K562 (cell line): ENCODE data around the gene USP12. TPM values are rescaled to one million over a fixed set of nuclear protein-coding genes. Genes with fewer than 3 reads are reported as not detected.

Experiments used
- ADNP ChIP-seq: fragments of 200-800 bp; sonication (Bioruptor generic); IDR thresholded peaks from 2 replicates; pipeline ENCODE4 v1.6.1; 2016; ENCODE audit warnings: missing genetic modification characterization, missing compliant biosample characterization
- C11orf30 ChIP-seq: fragments of 450-650 bp; IDR thresholded peaks from 2 replicates; pipeline ENCODE4 v1.6.1; 2016; ENCODE audit warnings: low read depth, mild to moderate bottlenecking
- CBX1 ChIP-seq: sonication (generic); IDR thresholded peaks from 2 replicates; pipeline ENCODE4 v1.6.1; 2016; ENCODE audit warnings: antibody characterized with exemption, low read depth, mild to moderate bottlenecking
- FOSL1 ChIP-seq: fragments of 200-800 bp; sonication (Bioruptor generic); conservative IDR thresholded peaks from 2 replicates; pipeline ENCODE4 v1.6.1; 2016; ENCODE audit warnings: missing genetic modification characterization, missing compliant biosample characterization
- MAFK ChIP-seq: IDR thresholded peaks from 2 replicates; pipeline ENCODE4 v1.6.1; 2011; ENCODE audit warnings: low read length, improper control_type of control experiment
- MLX ChIP-seq, 2 experiments: fragments of 450-650 bp in 1 of 2; sonication (generic) in 1 of 2; formaldehyde crosslinking; conservative IDR thresholded peaks; 2 replicates each; pipeline versions ENCODE4 v1.4.0 to v1.8.1; 2020 to 2022; ENCODE audit warnings: mild to moderate bottlenecking in 1 of 2, missing genetic modification reagents in 1 of 2
- NFE2 ChIP-seq: IDR thresholded peaks from 2 replicates; pipeline ENCODE4 v1.6.1; 2014; ENCODE audit warnings: antibody characterized with exemption, low read depth
- TGIF2 ChIP-seq: sonication (generic); formaldehyde crosslinking; IDR thresholded peaks from 2 replicates; pipeline ENCODE4 v1.8.1; 2022; ENCODE audit warnings: mild to moderate bottlenecking, missing genetic modification reagents, moderate library complexity
- ZNF76 ChIP-seq: fragments of 250-450 bp; sonication (Bioruptor Pico); IDR thresholded peaks from 2 replicates; pipeline ENCODE4 v1.4.0; 2020; ENCODE audit warnings: mild to moderate bottlenecking, moderate library complexity, borderline replicate concordance
- polyA plus RNA-seq, 8 experiments: library from polyadenylated mRNA; depleted of rRNA in 4 of 8; stranded (reverse) in 5 of 8; unstranded in 3 of 8; fragments of >200 nt; fragmentation: Nextera tagmentation in 2 of 8; fragmentation: Illumina TruSeq in 1 of 8; extraction: Ambion mirVana in 2 of 8; extraction: Trizol in 1 of 8; gene quantifications; 2 replicates each; pipeline versions ENCODE4 v1.2.1 to v1.2.3, GENCODE V29; 2011 to 2014; ENCODE audit warnings: inconsistent platforms in 1 of 8, missing spikeins in 1 of 8
- total RNA-seq, 7 experiments: library from RNA; depleted of rRNA in 6 of 7; stranded (reverse); fragments of >200 nt in 6 of 7; fragmentation: Illumina TruSeq in 2 of 7; extraction: Trizol in 2 of 7; gene quantifications; 2 replicates each; pipeline versions ENCODE4 v1.2.1 to v1.2.3, GENCODE V29; 2011 to 2021; ENCODE audit warnings: low replicate concordance in 1 of 7
- TF ChIP-seq, protein P1 (sequence below): sonication (generic); formaldehyde crosslinking; IDR thresholded peaks from 2 replicates; pipeline ENCODE4 v1.8.1; 2023; ENCODE audit warnings: mild to moderate bottlenecking, missing genetic modification reagents
- TF ChIP-seq, protein P2 (sequence below): sonication (generic); formaldehyde crosslinking; IDR thresholded peaks from 2 replicates; pipeline ENCODE4 v1.9.0; 2022; ENCODE audit warnings: mild to moderate bottlenecking, missing genetic modification reagents
- TF ChIP-seq, protein P3 (sequence below), 2 experiments: fragments of 450-650 bp in 1 of 2; sonication (generic) in 1 of 2; formaldehyde crosslinking in 1 of 2; IDR thresholded peaks in 1 of 2; conservative IDR thresholded peaks in 1 of 2; 2 replicates each; pipeline versions ENCODE4 v1.6.1 to v1.8.1; 2016 to 2023; ENCODE audit warnings: mild to moderate bottlenecking in 2 of 2, moderate library complexity in 2 of 2, inconsistent platforms in 1 of 2, missing genetic modification reagents in 1 of 2
- TF ChIP-seq, protein P4 (sequence below), 2 experiments: fragments of 450-650 bp; formaldehyde crosslinking in 1 of 2; IDR thresholded peaks; 2 replicates each; pipeline versions ENCODE4 v1.4.0 to v1.6.1; 2014 to 2020; ENCODE audit warnings: mild to moderate bottlenecking in 2 of 2, borderline replicate concordance in 1 of 2, low read depth in 1 of 2

USP12 gene
- total and polyA plus RNA-seq, 9 of the 15 experiments (the other 6 are each of a cell fraction or from before 2014, with no cell fraction given): 1.8 to 20.5 (median 13.3) TPM

DNA sequence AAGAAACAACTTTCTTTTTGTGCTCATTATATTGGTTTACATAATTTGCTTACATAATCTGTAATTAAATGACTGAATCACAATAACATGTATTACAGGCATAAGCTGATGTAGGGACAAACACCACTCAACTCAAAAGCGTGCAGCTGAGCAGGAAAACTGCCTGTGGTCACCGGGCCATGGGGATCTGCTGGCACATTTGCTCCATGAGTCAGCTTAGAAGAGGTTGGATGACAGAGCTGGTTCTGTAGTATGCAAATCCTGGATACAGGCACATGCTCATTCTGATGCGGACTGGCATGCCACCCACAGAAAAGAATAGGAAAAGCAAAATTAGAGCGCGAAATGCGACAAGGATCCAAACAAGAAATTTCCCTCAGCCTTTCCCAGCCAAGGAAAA is 128.6 kb downstream of the USP12 start (continued):
- TF ChIP-seq CBX1 (no peak), MLX (CRISPR knock-in tag; conservative IDR thresholded peaks at IDR 0.05) (no peak), ZNF76 (no peak), NFE2 (peak; percentile 61), MAFK (peak; percentile 57; the same call in 1 of the 2 replicates), ADNP (tag) (no peak), FOSL1 (tag) (peak; percentile 67), C11orf30 (peak; percentile 48), TGIF2 (no peak)
- TF ChIP-seq, protein P1, sequence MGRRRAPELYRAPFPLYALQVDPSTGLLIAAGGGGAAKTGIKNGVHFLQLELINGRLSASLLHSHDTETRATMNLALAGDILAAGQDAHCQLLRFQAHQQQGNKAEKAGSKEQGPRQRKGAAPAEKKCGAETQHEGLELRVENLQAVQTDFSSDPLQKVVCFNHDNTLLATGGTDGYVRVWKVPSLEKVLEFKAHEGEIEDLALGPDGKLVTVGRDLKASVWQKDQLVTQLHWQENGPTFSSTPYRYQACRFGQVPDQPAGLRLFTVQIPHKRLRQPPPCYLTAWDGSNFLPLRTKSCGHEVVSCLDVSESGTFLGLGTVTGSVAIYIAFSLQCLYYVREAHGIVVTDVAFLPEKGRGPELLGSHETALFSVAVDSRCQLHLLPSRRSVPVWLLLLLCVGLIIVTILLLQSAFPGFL (CRISPR knock-in tag): no peak
- TF ChIP-seq, protein P2, sequence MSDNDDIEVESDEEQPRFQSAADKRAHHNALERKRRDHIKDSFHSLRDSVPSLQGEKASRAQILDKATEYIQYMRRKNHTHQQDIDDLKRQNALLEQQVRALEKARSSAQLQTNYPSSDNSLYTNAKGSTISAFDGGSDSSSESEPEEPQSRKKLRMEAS (CRISPR knock-in tag): peak; percentile 48; the same call in 1 of the 2 replicates
- TF ChIP-seq, protein P3, sequence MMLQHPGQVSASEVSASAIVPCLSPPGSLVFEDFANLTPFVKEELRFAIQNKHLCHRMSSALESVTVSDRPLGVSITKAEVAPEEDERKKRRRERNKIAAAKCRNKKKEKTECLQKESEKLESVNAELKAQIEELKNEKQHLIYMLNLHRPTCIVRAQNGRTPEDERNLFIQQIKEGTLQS (IDR thresholded peaks at IDR 0.05): 0 out of 2 replicates have a peak, but pooled peaks have one; percentile 38
- TF ChIP-seq, protein P3 (CRISPR knock-in tag; conservative IDR thresholded peaks at IDR 0.05): no peak
- TF ChIP-seq, protein P4, sequence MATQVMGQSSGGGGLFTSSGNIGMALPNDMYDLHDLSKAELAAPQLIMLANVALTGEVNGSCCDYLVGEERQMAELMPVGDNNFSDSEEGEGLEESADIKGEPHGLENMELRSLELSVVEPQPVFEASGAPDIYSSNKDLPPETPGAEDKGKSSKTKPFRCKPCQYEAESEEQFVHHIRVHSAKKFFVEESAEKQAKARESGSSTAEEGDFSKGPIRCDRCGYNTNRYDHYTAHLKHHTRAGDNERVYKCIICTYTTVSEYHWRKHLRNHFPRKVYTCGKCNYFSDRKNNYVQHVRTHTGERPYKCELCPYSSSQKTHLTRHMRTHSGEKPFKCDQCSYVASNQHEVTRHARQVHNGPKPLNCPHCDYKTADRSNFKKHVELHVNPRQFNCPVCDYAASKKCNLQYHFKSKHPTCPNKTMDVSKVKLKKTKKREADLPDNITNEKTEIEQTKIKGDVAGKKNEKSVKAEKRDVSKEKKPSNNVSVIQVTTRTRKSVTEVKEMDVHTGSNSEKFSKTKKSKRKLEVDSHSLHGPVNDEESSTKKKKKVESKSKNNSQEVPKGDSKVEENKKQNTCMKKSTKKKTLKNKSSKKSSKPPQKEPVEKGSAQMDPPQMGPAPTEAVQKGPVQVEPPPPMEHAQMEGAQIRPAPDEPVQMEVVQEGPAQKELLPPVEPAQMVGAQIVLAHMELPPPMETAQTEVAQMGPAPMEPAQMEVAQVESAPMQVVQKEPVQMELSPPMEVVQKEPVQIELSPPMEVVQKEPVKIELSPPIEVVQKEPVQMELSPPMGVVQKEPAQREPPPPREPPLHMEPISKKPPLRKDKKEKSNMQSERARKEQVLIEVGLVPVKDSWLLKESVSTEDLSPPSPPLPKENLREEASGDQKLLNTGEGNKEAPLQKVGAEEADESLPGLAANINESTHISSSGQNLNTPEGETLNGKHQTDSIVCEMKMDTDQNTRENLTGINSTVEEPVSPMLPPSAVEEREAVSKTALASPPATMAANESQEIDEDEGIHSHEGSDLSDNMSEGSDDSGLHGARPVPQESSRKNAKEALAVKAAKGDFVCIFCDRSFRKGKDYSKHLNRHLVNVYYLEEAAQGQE (IDR thresholded peaks at IDR 0.05; ENCODE audit: borderline replicate concordance): no peak
- TF ChIP-seq, protein P4 (CRISPR knock-in tag; IDR thresholded peaks at IDR 0.05; ENCODE audit: low read depth): no peak
